ENCODE results near the gene ZNF675.

- no peak for TF ChIP-seq CTCF (IDR thresholded peaks at IDR 0.05; ENCODE audit: control extremely low read depth in 1 of 3, insufficient read depth in 1 of 3, low read depth in 1 of 3, low read length in 3 of 3)
- TF ChIP-seq YY1 (IDR thresholded peaks at IDR 0.05; ENCODE audit: low read depth, low read length): no peak
- no peak for TF ChIP-seq EZH2 (IDR thresholded peaks at IDR 0.05; ENCODE audit: low read depth, low read length, severe bottlenecking)
- no peak for TF ChIP-seq BACH1 (IDR thresholded peaks at IDR 0.05; ENCODE audit: low read length)
- TF ChIP-seq, protein P1, sequence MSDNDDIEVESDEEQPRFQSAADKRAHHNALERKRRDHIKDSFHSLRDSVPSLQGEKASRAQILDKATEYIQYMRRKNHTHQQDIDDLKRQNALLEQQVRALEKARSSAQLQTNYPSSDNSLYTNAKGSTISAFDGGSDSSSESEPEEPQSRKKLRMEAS (IDR thresholded peaks at IDR 0.05): no peak
- no peak for TF ChIP-seq POLR2A (IDR thresholded peaks at IDR 0.05; ENCODE audit: control extremely low read depth in 1 of 2, low read depth in 2 of 2, low read length in 2 of 2)
Measured at GRCh38 chr19:23673132-23673531, 13.9 kb downstream of the ZNF675 start.
